Fibroblast of pulmonary artery (primary cell): ENCODE results near the gene SKAP2.

Experiments used
- DNase-seq: peaks from one replicate; pipeline ENCODE4 v3.0.0-alpha.2; 2010; ENCODE audit warnings: low read depth
- H3K4me3 ChIP-seq: replicated peaks from 2 replicates; pipeline ENCODE4 v1.5.1; 2011; ENCODE audit warnings: low read depth, mild to moderate bottlenecking, control low read depth, low read length, moderate library complexity
- CTCF ChIP-seq: IDR thresholded peaks from 2 replicates; pipeline ENCODE4 v1.5.1; 2011; ENCODE audit warnings: mild to moderate bottlenecking, control low read depth, low read length, inconsistent platforms; ENCODE audit errors: missing control alignments

SKAP2 gene

GRCh38 chr7:26667514-26668133 is 196.8 kb downstream of the SKAP2 start:
- DNase-seq, result peak; percentile 92
- TF ChIP-seq CTCF, result peak; percentile 88
- no peak overlapping the region for H3K4me3 ChIP-seq

- DNase-seq, result peak; percentile 26
- no peak for TF ChIP-seq CTCF
- H3K4me3 ChIP-seq, result no peak overlapping the region
Observed at GRCh38 chr7:26664735-26665416, 199.5 kb downstream of the SKAP2 start.

DNA sequence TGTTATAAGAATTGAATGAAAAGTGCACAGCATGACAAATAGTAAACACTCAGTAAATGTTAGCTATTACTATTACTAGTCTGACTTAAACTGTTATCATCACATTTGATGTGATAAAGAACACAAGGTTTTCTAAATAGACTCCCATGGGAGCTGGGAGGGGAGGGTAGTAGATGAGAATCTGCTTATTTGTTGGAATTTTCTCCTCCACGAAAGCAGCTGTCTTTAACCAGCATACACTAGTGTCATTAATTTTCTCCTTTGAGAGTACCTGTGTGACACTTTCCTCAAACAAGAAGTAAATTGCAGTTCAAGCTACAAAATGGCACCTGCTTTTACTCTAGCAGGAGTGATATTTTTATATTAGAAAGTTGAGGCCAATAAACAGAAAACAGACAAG is 200.1 kb downstream of the SKAP2 start:
- no peak for DNase-seq
- no peak overlapping the region for H3K4me3 ChIP-seq
- TF ChIP-seq CTCF, result no peak

GRCh38 chr7:26663874-26664273 is 200.5 kb downstream of the SKAP2 start:
- no peak for TF ChIP-seq CTCF
- no peak for DNase-seq
- H3K4me3 ChIP-seq, result no peak overlapping the region

DNA sequence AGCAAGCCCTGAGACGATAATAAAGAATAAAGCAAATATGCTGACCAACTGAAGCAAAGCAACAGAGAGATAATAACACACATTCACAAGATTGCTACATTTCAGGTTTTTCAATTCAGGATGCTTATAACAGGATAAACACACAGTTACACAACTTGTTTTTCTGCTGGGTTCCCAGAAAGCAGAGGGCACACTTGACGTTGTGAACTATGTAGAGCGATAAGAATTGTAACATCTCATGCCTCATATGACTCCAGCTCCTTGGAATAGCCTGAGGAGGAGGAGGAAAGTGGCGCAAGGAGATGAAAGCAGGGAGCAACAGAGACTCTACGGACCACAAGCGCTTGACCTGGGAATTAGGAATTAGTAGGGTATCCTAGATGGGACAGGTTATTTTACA is 201.7 kb downstream of the SKAP2 start:
- no peak overlapping the region for H3K4me3 ChIP-seq
- TF ChIP-seq CTCF, result no peak
- no peak for DNase-seq

- TF ChIP-seq CTCF, result no peak
- no peak overlapping the region for H3K4me3 ChIP-seq
- DNase-seq, result no peak
Observed at GRCh38 chr7:26659121-26659520, 205.3 kb downstream of the SKAP2 start.

GRCh38 chr7:26658389-26659084 is 205.9 kb downstream of the SKAP2 start:
- DNase-seq, result no peak
- H3K4me3 ChIP-seq, result no peak overlapping the region
- TF ChIP-seq CTCF, result no peak
